ENCODE results near the gene COX19. TPM values are rescaled to one million over a fixed set of nuclear protein-coding genes. Genes with fewer than 3 reads are reported as not detected.

The COX19 gene
- total and polyA plus RNA-seq, 2 donors (not counting 3 experiments of a cell fraction or from before 2014, with no cell fraction given), result 6.8 to 10.6 TPM

DNA sequence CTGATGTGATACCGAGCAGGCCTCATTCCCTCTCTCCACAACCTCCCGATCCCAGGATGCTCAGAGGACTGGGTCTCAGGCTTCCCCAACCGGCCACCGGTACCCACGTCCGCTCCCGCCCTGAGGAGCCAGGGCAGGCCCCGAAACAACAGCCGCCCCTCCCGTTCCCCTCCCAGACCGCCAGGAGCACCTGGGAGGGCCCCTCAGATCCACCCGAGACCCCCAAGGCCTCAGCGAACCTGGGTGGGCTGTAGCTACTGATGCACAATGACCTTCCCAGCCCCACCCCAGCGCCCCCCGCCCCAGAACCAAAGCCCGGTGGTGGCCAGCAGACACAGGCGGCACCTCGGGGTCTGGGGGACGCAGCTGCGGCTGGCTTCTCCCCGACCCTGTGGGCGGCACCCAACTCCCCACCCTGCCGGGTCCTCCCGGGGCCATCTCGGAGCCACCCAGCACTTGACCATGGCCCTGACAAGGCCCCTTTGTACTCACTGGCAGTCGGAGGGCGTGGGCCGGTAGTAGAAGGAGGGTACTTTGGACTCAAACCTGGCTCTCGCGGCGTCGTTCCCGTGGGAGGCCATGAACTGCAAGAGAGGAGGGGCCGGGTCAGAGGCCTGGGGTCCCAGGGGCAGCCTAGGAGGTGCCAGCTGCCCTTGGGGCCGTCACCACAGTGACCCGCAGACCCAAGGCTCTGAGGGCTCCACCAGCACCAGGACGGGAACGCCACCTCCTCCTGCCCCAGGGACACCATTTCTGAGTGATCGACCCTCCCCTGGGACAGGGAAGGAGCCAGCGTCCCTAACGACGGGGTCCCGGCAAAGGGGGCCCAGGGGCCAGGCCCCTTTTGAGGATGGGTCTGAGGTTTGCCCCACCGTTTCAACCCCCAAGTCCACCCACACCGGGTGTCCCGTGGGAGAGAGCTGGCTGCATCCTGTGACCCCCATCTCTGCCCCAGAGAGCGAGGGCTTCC lies 49.0 kb downstream of the COX19 start:
- Histone ChIP-seq H3K9me1 (replicated peaks; ENCODE audit: control insufficient read depth, extremely low read depth, insufficient read depth, low read length) (no peaks in the 10 kb centered on the region), H3K79me2 (ENCODE audit: control insufficient read depth, insufficient read depth, low read length) (no peaks in the 10 kb centered on the region), H3K36me3 (ENCODE audit: control insufficient read depth in 2 of 2, extremely low read depth in 1 of 2, insufficient read depth in 2 of 2, low read length in 2 of 2) (no peaks in the 10 kb centered on the region), H3K4me2 (ENCODE audit: insufficient read depth, low read length) (no peak overlapping the region), H4K20me1 (replicated peaks; ENCODE audit: control insufficient read depth, extremely low read depth, insufficient read depth, low read length) (no peaks in the 10 kb centered on the region), H3K27ac (ENCODE audit: insufficient read depth, low read depth, low read length) (no peak overlapping the region), H3K9ac (replicated peaks; ENCODE audit: extremely low read depth, insufficient read depth, low read length) (no peak overlapping the region), H3K9me3 (replicated peaks; ENCODE audit: control insufficient read depth, insufficient read depth, low read length) (no peaks in the 10 kb centered on the region), H3K27me3 (ENCODE audit: control insufficient read depth in 2 of 2, insufficient read depth in 2 of 2, low read length in 2 of 2) (no peaks in the 10 kb centered on the region), H3K4me1 (ENCODE audit: control insufficient read depth, extremely low read depth, insufficient read depth, low read length) (peaks cover 11% of the 10 kb centered on the region), H3K4me3 (replicated peaks in 1 of 3; ENCODE audit: insufficient read depth in 1 of 3, low read depth in 1 of 3, low read length in 3 of 3) (no peak overlapping the region), H2AFZ (ENCODE audit: low read depth, low read length) (no peak overlapping the region)
- TF ChIP-seq MYC (IDR thresholded peaks at IDR 0.05; ENCODE audit: low read depth, low read length) (no peak), POLR2AphosphoS5 (IDR thresholded peaks at IDR 0.05; ENCODE audit: insufficient read depth, low read depth, low read length) (no peak)
- no peak for DNase-seq (ENCODE audit: low read depth, low spot score)
- no peak for FAIRE-seq
- POLR2A ChIA-PET, result no interaction called here
- BruUV-seq (replicated peaks), result no TSS peak
- dilution Hi-C loops (cut with MboI; ENCODE audit: extremely low pct_ligation_motif_present, low sequenced_read_pairs) (no loop called here), intact Hi-C loops (cut with micrococcal nuclease) (no loop called here)
- CTCF ChIA-PET, result no interaction called here

DNA sequence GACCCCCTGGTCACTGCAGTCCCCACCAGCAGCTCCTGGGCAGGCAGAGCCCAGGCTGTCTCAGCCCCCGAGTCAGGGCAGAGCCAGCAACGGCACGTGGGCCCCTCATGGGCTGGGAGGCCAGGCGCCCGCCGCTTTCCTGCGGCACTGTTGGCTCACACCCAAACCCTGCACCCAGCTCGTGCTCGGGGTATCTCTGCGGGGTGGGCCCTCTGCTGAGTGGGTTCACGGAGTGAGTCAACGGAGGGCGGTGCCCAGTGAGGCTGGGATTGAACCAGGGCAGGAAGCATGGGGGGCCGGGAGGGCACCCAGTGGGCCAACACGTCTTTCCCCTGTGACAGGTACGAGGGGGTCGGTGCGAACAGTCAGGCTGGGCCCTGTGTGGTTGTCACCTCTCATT lies 49.7 kb downstream of the COX19 start:
- Histone ChIP-seq H2AFZ (ENCODE audit: low read depth, low read length) (no peak overlapping the region), H3K4me1 (ENCODE audit: control insufficient read depth, extremely low read depth, insufficient read depth, low read length) (peaks cover 11% of the 10 kb centered on the region), H3K9ac (replicated peaks; ENCODE audit: extremely low read depth, insufficient read depth, low read length) (no peak overlapping the region), H3K27ac (ENCODE audit: insufficient read depth, low read depth, low read length) (no peak overlapping the region), H3K4me2 (ENCODE audit: insufficient read depth, low read length) (no peak overlapping the region), H4K20me1 (replicated peaks; ENCODE audit: control insufficient read depth, extremely low read depth, insufficient read depth, low read length) (no peaks in the 10 kb centered on the region), H3K79me2 (ENCODE audit: control insufficient read depth, insufficient read depth, low read length) (no peaks in the 10 kb centered on the region), H3K9me3 (replicated peaks; ENCODE audit: control insufficient read depth, insufficient read depth, low read length) (no peaks in the 10 kb centered on the region), H3K36me3 (ENCODE audit: control insufficient read depth in 2 of 2, extremely low read depth in 1 of 2, insufficient read depth in 2 of 2, low read length in 2 of 2) (no peaks in the 10 kb centered on the region), H3K9me1 (replicated peaks; ENCODE audit: control insufficient read depth, extremely low read depth, insufficient read depth, low read length) (no peaks in the 10 kb centered on the region), H3K27me3 (ENCODE audit: control insufficient read depth in 2 of 2, insufficient read depth in 2 of 2, low read length in 2 of 2) (no peaks in the 10 kb centered on the region), H3K4me3 (replicated peaks in 1 of 3; ENCODE audit: insufficient read depth in 1 of 3, low read depth in 1 of 3, low read length in 3 of 3) (no peak overlapping the region)
- no TSS peak for BruUV-seq (replicated peaks)
- FAIRE-seq, result no peak
- ChIA-PET POLR2A (no interaction called here), CTCF (no interaction called here)
- TF ChIP-seq EZH2 (IDR thresholded peaks at IDR 0.05; ENCODE audit: borderline replicate concordance, low read depth, low read length, severe bottlenecking) (no peak), MYC (IDR thresholded peaks at IDR 0.05; ENCODE audit: low read depth, low read length) (no peak), POLR2AphosphoS5 (IDR thresholded peaks at IDR 0.05; ENCODE audit: insufficient read depth, low read depth, low read length) (no peak), FOS (IDR thresholded peaks at IDR 0.05; ENCODE audit: borderline replicate concordance, insufficient read depth, low read length) (no peak), GATA2 (IDR thresholded peaks at IDR 0.05; ENCODE audit: insufficient read depth, insufficient read length, low read depth, low read length) (no peak), POLR2A (IDR thresholded peaks at IDR 0.05; ENCODE audit: low read depth, low read length) (no peak), JUN (IDR thresholded peaks at IDR 0.05; ENCODE audit: borderline replicate concordance, insufficient read depth, insufficient read length, low read depth) (no peak)
- TF ChIP-seq, protein P1, sequence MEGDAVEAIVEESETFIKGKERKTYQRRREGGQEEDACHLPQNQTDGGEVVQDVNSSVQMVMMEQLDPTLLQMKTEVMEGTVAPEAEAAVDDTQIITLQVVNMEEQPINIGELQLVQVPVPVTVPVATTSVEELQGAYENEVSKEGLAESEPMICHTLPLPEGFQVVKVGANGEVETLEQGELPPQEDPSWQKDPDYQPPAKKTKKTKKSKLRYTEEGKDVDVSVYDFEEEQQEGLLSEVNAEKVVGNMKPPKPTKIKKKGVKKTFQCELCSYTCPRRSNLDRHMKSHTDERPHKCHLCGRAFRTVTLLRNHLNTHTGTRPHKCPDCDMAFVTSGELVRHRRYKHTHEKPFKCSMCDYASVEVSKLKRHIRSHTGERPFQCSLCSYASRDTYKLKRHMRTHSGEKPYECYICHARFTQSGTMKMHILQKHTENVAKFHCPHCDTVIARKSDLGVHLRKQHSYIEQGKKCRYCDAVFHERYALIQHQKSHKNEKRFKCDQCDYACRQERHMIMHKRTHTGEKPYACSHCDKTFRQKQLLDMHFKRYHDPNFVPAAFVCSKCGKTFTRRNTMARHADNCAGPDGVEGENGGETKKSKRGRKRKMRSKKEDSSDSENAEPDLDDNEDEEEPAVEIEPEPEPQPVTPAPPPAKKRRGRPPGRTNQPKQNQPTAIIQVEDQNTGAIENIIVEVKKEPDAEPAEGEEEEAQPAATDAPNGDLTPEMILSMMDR (IDR thresholded peaks at IDR 0.05; ENCODE audit: extremely low read depth in 1 of 2, insufficient read depth in 1 of 2, low read depth in 1 of 2, low read length in 2 of 2), result no peak
- TF ChIP-seq, protein P2, sequence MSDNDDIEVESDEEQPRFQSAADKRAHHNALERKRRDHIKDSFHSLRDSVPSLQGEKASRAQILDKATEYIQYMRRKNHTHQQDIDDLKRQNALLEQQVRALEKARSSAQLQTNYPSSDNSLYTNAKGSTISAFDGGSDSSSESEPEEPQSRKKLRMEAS (IDR thresholded peaks at IDR 0.05; ENCODE audit: insufficient read depth, insufficient read length), result no peak
- dilution Hi-C loops (cut with MboI; ENCODE audit: extremely low pct_ligation_motif_present, low sequenced_read_pairs) (no loop called here), intact Hi-C loops (cut with micrococcal nuclease) (no loop called here)
- no peak for DNase-seq (ENCODE audit: low read depth, low spot score)
